Activated naive CD8-positive, alpha-beta T cell (primary cell): ENCODE results near the gene EIPR1.

Source experiments
- H3K27ac Mint-ChIP-seq: one replicate; pipeline ENCODE4 v1.8.0; 2021; ENCODE audit warnings: mixed read lengths
- H3K27me3 Mint-ChIP-seq: one replicate; pipeline ENCODE4 v1.8.0; 2021; ENCODE audit warnings: mixed read lengths
- H3K36me3 Mint-ChIP-seq: one replicate; pipeline ENCODE4 v1.8.0; 2021; ENCODE audit warnings: mixed read lengths
- H3K4me1 Mint-ChIP-seq: one replicate; pipeline ENCODE4 v1.8.0; 2021; ENCODE audit warnings: low read depth, mixed read lengths
- H3K4me3 Mint-ChIP-seq: one replicate; pipeline ENCODE4 v1.8.0; 2021; ENCODE audit warnings: mild to moderate bottlenecking, mixed read lengths
- H3K9me3 Mint-ChIP-seq: one replicate; pipeline ENCODE4 v1.8.0; 2021; ENCODE audit warnings: low read depth, mixed read lengths

The EIPR1 gene

GRCh38 chr2:3143602-3144001 is 234.0 kb downstream of the EIPR1 start:
- H3K27ac Mint-ChIP-seq: no peak overlapping the region
- no peaks in the 10 kb centered on the region for H3K9me3 Mint-ChIP-seq
- no peaks in the 10 kb centered on the region for H3K36me3 Mint-ChIP-seq
- H3K4me3 Mint-ChIP-seq: no peak overlapping the region
- H3K27me3 Mint-ChIP-seq: no peaks in the 10 kb centered on the region
- no peaks in the 10 kb centered on the region for H3K4me1 Mint-ChIP-seq

DNA sequence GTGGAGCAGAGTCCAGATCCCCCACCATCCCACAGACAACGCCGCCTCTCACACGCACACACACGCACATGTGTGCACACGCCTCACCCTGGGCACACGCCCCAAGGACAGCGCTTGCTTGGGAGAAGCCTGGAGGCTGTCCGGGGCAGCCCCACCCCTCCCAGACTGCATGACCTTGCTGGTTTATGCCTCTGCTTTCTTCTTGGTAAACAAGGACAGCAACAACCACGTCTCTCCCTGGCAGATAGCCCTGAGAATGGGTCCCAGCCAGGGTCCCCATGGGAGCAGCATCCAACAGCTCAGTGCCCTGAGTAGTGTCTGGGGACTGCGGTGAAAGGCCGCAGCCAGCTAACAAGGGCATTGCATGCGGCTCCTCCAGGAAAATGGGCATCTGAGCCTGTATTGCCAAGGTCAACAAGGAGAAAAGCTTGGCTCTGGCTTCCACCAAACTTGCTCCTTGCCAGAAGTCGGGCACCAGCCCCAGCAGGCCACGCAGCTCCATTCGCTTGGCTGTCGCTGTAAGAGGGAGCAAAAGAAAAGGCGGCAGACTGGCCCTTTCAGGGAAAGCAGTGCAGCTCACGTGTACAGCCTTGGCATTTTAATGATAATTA is 234.6 kb downstream of the EIPR1 start:
- H3K36me3 Mint-ChIP-seq: no peaks in the 10 kb centered on the region
- H3K27ac Mint-ChIP-seq: no peak overlapping the region
- no peaks in the 10 kb centered on the region for H3K4me1 Mint-ChIP-seq
- H3K9me3 Mint-ChIP-seq: no peaks in the 10 kb centered on the region
- H3K27me3 Mint-ChIP-seq: no peaks in the 10 kb centered on the region
- no peak overlapping the region for H3K4me3 Mint-ChIP-seq

DNA sequence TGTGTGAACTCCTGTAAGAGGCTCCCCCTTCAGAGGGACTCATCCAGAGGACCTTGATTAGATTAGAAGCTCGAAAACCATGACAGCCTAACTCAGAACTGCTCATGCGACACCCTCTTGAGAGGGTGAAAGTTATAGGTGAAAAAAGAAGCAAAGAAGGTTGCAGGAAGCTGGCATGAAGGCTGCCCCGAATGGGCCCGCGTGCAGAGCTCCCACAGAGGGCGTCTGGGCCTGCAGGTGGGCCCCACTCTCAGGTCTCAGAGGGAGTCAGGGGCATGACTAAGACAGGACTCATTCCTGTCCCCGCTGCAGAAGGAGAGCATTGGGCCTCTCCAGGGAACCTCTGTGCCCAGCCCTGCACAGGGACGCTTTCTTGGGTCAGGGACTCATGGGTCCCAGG is 235.4 kb downstream of the EIPR1 start:
- no peak overlapping the region for H3K4me3 Mint-ChIP-seq
- H3K9me3 Mint-ChIP-seq: no peaks in the 10 kb centered on the region
- H3K27me3 Mint-ChIP-seq: no peaks in the 10 kb centered on the region
- no peaks in the 10 kb centered on the region for H3K36me3 Mint-ChIP-seq
- no peak overlapping the region for H3K27ac Mint-ChIP-seq
- H3K4me1 Mint-ChIP-seq: no peaks in the 10 kb centered on the region

GRCh38 chr2:3141696-3142095 is 235.9 kb downstream of the EIPR1 start:
- Mint-ChIP-seq H3K9me3 (no peaks in the 10 kb centered on the region), H3K4me3 (no peak overlapping the region), H3K27ac (no peak overlapping the region), H3K27me3 (no peaks in the 10 kb centered on the region), H3K4me1 (no peaks in the 10 kb centered on the region), H3K36me3 (no peaks in the 10 kb centered on the region)

DNA sequence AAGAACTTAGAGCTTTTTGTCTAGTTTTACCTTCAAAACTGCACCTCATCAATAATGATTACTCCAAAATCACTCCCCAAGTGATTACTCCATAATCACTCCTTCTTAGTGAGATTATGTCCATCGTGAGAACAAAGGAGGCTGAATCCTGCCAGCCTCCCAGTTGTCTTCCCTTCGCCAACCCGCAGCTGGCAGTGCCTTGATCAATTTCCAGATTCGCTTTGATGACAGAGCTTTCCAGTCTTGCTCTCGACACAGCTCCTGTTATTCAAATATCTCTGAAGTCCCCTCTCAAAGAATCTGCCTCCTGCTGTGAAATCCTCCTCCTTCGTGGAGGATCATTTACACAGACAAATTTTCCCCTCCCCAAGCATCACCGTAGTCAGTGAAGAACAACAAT is 237.7 kb downstream of the EIPR1 start:
- Mint-ChIP-seq H3K9me3 (no peaks in the 10 kb centered on the region), H3K27ac (no peak overlapping the region)

More for the DNA sequence above, 237.7 kb downstream of the EIPR1 start:
- Mint-ChIP-seq H3K4me1 (no peaks in the 10 kb centered on the region), H3K4me3 (no peak overlapping the region), H3K27me3 (no peaks in the 10 kb centered on the region), H3K36me3 (no peaks in the 10 kb centered on the region)
